ENCODE data around the gene AKR1D1. TPM values are rescaled to one million over a fixed set of nuclear protein-coding genes. Genes with fewer than 3 reads are reported as not detected.

AKR1D1 gene
- total and polyA plus RNA-seq, 2 of the 13 experiments (the other 11 are each of a cell fraction or from before 2014, with no cell fraction given): 6.9 to 37.0 TPM

DNA sequence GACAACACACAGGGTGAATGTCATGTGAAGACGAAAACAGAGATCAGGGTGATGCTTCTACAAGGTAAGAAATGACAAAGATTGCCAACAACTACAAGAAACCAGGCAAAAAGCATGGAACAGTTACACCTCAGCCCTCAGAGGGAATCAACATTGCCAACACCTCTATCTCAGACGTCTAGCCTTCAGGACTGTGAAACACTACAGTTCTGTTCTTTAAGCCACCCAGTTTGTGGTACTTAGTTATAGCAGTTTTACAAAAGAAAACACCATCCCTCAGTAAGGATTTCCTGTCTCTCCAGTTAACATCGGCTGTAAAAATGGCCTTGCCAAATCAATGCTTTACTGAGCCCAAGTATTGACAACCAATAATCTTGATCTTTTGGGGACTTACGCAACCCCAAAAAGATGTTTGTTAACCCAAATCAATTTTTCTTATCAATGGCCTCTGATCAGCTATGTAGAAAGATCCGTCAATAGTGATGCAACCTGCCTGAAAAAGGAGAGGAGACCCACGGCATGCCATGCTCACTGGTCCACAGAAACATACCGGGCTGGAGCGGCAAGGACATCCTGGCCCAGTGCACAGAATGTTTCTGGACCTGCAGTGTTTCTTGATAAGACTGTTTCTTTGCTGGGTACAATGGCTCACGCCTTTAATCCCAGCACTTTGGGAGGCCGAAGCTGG lies 44.0 kb downstream of the AKR1D1 start (continued):
- TF ChIP-seq, protein P1, sequence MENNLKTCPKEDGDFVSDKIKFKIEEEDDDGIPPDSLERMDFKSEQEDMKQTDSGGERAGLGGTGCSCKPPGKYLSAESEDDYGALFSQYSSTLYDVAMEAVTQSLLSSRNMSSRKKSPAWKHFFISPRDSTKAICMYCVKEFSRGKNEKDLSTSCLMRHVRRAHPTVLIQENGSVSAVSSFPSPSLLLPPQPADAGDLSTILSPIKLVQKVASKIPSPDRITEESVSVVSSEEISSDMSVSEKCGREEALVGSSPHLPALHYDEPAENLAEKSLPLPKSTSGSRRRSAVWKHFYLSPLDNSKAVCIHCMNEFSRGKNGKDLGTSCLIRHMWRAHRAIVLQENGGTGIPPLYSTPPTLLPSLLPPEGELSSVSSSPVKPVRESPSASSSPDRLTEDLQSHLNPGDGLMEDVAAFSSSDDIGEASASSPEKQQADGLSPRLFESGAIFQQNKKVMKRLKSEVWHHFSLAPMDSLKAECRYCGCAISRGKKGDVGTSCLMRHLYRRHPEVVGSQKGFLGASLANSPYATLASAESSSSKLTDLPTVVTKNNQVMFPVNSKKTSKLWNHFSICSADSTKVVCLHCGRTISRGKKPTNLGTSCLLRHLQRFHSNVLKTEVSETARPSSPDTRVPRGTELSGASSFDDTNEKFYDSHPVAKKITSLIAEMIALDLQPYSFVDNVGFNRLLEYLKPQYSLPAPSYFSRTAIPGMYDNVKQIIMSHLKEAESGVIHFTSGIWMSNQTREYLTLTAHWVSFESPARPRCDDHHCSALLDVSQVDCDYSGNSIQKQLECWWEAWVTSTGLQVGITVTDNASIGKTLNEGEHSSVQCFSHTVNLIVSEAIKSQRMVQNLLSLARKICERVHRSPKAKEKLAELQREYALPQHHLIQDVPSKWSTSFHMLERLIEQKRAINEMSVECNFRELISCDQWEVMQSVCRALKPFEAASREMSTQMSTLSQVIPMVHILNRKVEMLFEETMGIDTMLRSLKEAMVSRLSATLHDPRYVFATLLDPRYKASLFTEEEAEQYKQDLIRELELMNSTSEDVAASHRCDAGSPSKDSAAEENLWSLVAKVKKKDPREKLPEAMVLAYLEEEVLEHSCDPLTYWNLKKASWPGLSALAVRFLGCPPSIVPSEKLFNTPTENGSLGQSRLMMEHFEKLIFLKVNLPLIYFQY (CRISPR knock-in tag; IDR thresholded peaks at IDR 0.05; ENCODE audit: borderline replicate concordance): peak; percentile 82; the same call in 1 of the 2 replicates
- TF ChIP-seq MXI1 (IDR thresholded peaks at IDR 0.05; ENCODE audit: borderline replicate concordance, low read depth, low read length) (no peak), HOXA7 (CRISPR knock-in tag; IDR thresholded peaks at IDR 0.05) (no peak), ZNF562 (CRISPR knock-in tag; IDR thresholded peaks at IDR 0.05; ENCODE audit: borderline replicate concordance) (no peak), GABPA (IDR thresholded peaks at IDR 0.05; ENCODE audit: low read depth, low read length) (no peak), GABPA (CRISPR knock-in tag; IDR thresholded peaks at IDR 0.05; ENCODE audit: low read depth) (no peak), KAT8 (CRISPR knock-in tag; IDR thresholded peaks at IDR 0.05) (peak; percentile 52; the same call in 1 of the 2 replicates), ZNF235 (CRISPR knock-in tag; IDR thresholded peaks at IDR 0.05; ENCODE audit: borderline replicate concordance) (no peak), RAD21 (CRISPR knock-in tag; IDR thresholded peaks at IDR 0.05) (no peak), SOX5 (CRISPR knock-in tag; IDR thresholded peaks at IDR 0.05; ENCODE audit: borderline replicate concordance) (peak; percentile 33; the same call in 1 of the 2 replicates), ZBTB20 (CRISPR knock-in tag; IDR thresholded peaks at IDR 0.05; ENCODE audit: borderline replicate concordance, low read depth) (no peak), ZNF629 (CRISPR knock-in tag; conservative IDR thresholded peaks at IDR 0.05) (0 out of 2 replicates have a peak, but pooled peaks have one; percentile 35), THYN1 (CRISPR knock-in tag; IDR thresholded peaks at IDR 0.05; ENCODE audit: borderline replicate concordance, low read depth) (no peak), ZIK1 (CRISPR knock-in tag; IDR thresholded peaks at IDR 0.05; ENCODE audit: borderline replicate concordance, low read depth) (no peak), KDM5A (IDR thresholded peaks at IDR 0.05; ENCODE audit: borderline replicate concordance, low read length) (no peak)
- TF ChIP-seq, protein P2, sequence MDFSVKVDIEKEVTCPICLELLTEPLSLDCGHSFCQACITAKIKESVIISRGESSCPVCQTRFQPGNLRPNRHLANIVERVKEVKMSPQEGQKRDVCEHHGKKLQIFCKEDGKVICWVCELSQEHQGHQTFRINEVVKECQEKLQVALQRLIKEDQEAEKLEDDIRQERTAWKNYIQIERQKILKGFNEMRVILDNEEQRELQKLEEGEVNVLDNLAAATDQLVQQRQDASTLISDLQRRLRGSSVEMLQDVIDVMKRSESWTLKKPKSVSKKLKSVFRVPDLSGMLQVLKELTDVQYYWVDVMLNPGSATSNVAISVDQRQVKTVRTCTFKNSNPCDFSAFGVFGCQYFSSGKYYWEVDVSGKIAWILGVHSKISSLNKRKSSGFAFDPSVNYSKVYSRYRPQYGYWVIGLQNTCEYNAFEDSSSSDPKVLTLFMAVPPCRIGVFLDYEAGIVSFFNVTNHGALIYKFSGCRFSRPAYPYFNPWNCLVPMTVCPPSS (IDR thresholded peaks at IDR 0.05): no peak
- TF ChIP-seq, protein P3, sequence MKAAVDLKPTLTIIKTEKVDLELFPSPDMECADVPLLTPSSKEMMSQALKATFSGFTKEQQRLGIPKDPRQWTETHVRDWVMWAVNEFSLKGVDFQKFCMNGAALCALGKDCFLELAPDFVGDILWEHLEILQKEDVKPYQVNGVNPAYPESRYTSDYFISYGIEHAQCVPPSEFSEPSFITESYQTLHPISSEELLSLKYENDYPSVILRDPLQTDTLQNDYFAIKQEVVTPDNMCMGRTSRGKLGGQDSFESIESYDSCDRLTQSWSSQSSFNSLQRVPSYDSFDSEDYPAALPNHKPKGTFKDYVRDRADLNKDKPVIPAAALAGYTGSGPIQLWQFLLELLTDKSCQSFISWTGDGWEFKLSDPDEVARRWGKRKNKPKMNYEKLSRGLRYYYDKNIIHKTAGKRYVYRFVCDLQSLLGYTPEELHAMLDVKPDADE (CRISPR knock-in tag; IDR thresholded peaks at IDR 0.05): no peak
- TF ChIP-seq, protein P4, sequence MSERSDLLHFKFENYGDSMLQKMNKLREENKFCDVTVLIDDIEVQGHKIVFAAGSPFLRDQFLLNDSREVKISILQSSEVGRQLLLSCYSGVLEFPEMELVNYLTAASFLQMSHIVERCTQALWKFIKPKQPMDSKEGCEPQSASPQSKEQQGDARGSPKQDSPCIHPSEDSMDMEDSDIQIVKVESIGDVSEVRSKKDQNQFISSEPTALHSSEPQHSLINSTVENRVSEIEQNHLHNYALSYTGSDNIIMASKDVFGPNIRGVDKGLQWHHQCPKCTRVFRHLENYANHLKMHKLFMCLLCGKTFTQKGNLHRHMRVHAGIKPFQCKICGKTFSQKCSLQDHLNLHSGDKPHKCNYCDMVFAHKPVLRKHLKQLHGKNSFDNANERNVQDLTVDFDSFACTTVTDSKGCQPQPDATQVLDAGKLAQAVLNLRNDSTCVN (CRISPR knock-in tag; IDR thresholded peaks at IDR 0.05; ENCODE audit: borderline replicate concordance): no peak
- TF ChIP-seq, protein P5, sequence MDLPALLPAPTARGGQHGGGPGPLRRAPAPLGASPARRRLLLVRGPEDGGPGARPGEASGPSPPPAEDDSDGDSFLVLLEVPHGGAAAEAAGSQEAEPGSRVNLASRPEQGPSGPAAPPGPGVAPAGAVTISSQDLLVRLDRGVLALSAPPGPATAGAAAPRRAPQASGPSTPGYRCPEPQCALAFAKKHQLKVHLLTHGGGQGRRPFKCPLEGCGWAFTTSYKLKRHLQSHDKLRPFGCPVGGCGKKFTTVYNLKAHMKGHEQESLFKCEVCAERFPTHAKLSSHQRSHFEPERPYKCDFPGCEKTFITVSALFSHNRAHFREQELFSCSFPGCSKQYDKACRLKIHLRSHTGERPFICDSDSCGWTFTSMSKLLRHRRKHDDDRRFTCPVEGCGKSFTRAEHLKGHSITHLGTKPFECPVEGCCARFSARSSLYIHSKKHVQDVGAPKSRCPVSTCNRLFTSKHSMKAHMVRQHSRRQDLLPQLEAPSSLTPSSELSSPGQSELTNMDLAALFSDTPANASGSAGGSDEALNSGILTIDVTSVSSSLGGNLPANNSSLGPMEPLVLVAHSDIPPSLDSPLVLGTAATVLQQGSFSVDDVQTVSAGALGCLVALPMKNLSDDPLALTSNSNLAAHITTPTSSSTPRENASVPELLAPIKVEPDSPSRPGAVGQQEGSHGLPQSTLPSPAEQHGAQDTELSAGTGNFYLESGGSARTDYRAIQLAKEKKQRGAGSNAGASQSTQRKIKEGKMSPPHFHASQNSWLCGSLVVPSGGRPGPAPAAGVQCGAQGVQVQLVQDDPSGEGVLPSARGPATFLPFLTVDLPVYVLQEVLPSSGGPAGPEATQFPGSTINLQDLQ (CRISPR knock-in tag; IDR thresholded peaks at IDR 0.05): no peak

Data from HepG2 (cell line).